HCT116 (cell line): Measurements from ENCODE around the gene CORO2B.

Source experiments
- CTCF ChIP-seq, 3 experiments: fragments of 200-600 bp in 1 of 3; sonication (generic) in 1 of 3; IDR thresholded peaks in 2 of 3; conservative IDR thresholded peaks in 1 of 3; 2 replicates each; pipeline ENCODE4 v1.5.1; 2012 to 2017; ENCODE audit warnings: low read depth in 2 of 3, low read length in 2 of 3, antibody characterized with exemption in 1 of 3, borderline replicate concordance in 1 of 3, control low read depth in 1 of 3, mild to moderate bottlenecking in 1 of 3, mixed read lengths in 1 of 3, mixed run types in 1 of 3, moderate library complexity in 1 of 3; ENCODE audit not compliant: insufficient read depth in 1 of 3
- ELF1 ChIP-seq: IDR thresholded peaks from 2 replicates; pipeline ENCODE4 v1.6.1; 2012; ENCODE audit warnings: low read depth, borderline replicate concordance
- EZH2phosphoT487 ChIP-seq: fragments of 200-600 bp; IDR thresholded peaks from 2 replicates; pipeline ENCODE4 v1.6.1; 2018; ENCODE audit warnings: antibody characterized with exemption, borderline replicate concordance
- POLR2AphosphoS5 ChIP-seq: IDR thresholded peaks from 2 replicates; pipeline ENCODE4 v1.6.1; 2011; ENCODE audit warnings: mild to moderate bottlenecking, low read depth, low read length, moderate library complexity
- REST ChIP-seq: IDR thresholded peaks from 2 replicates; pipeline ENCODE4 v1.6.1; 2012; ENCODE audit warnings: low read depth
- SRF ChIP-seq: IDR thresholded peaks from 2 replicates; pipeline ENCODE4 v1.6.1; 2012; ENCODE audit warnings: low read depth

- TF ChIP-seq CTCF (IDR thresholded peaks at IDR 0.05 in 2 of 3, conservative IDR thresholded peaks at IDR 0.05 in 1 of 3; ENCODE audit: borderline replicate concordance in 1 of 3, insufficient read depth in 1 of 3, low read depth in 2 of 3, low read length in 2 of 3) (no peak), EZH2phosphoT487 (no peak), POLR2AphosphoS5 (no peak), REST (no peak), ELF1 (no peak), SRF (no peak)
These were observed 99.2 kb downstream of the CORO2B start for GRCh38 chr15:68677996-68678395.
